SK-N-SH treated with all-trans-retinoic acid at 6 μM for 48 hours (cell line): Measurements from ENCODE around the gene LRP5.

ENCODE experiments used
- ATAC-seq: fragments of 200-7000 bp; cut with Tn5 transposase; 3 replicates; pipeline ENCODE4 v1.9.1; 2020; ENCODE audit warnings: mild to moderate bottlenecking, moderate library complexity
- ARNTL ChIP-seq: fragments of 450-650 bp; formaldehyde crosslinking; IDR thresholded peaks from 2 replicates; pipeline ENCODE4 v1.5.0; 2020; ENCODE audit warnings: low read depth, mild to moderate bottlenecking, moderate library complexity, borderline replicate concordance
- BACH2 ChIP-seq: fragments of 250-450 bp; sonication (Bioruptor Pico); IDR thresholded peaks from 2 replicates; pipeline ENCODE4 v1.9.0; 2021; ENCODE audit warnings: mild to moderate bottlenecking, borderline replicate concordance
- CREB5 ChIP-seq: fragments of 250-450 bp; sonication (Bioruptor Pico); IDR thresholded peaks from 2 replicates; pipeline ENCODE4 v1.5.1; 2020; ENCODE audit warnings: low read depth, mild to moderate bottlenecking, moderate library complexity
- CSDC2 ChIP-seq: fragments of 250-450 bp; sonication (Bioruptor Pico); IDR thresholded peaks from 2 replicates; pipeline ENCODE4 v1.5.0; 2020; ENCODE audit warnings: mild to moderate bottlenecking, moderate library complexity
- ESRRG ChIP-seq: fragments of 250-450 bp; sonication (Bioruptor Pico); IDR thresholded peaks from 2 replicates; pipeline ENCODE4 v1.6.1; 2021; ENCODE audit warnings: mild to moderate bottlenecking
- GLIS3 ChIP-seq: fragments of 250-450 bp; sonication (Bioruptor Pico); IDR thresholded peaks from 2 replicates; pipeline ENCODE4 v1.5.0; 2020; ENCODE audit warnings: mild to moderate bottlenecking, moderate library complexity
- OSR1 ChIP-seq: fragments of 250-450 bp; sonication (Bioruptor Pico); IDR thresholded peaks from 2 replicates; pipeline ENCODE4 v1.8.0; 2022; ENCODE audit warnings: moderate library complexity, mild to moderate bottlenecking, inconsistent platforms
- PATZ1 ChIP-seq: fragments of 250-450 bp; sonication (Bioruptor Pico); IDR thresholded peaks from 2 replicates; pipeline ENCODE4 v1.8.0; 2020; ENCODE audit warnings: mild to moderate bottlenecking, moderate library complexity, borderline replicate concordance
- POU6F1 ChIP-seq: fragments of 250-450 bp; sonication (Bioruptor Pico); IDR thresholded peaks from 2 replicates; pipeline ENCODE4 v1.8.0; 2021; ENCODE audit warnings: low read depth, mild to moderate bottlenecking, moderate library complexity, borderline replicate concordance
- PPARA ChIP-seq: fragments of 250-450 bp; sonication (Bioruptor Pico); IDR thresholded peaks from 2 replicates; pipeline ENCODE4 v1.5.0; 2020; ENCODE audit warnings: mild to moderate bottlenecking, borderline replicate concordance
- RARB ChIP-seq: fragments of 250-450 bp; sonication (Bioruptor Pico); IDR thresholded peaks from 2 replicates; pipeline ENCODE4 v1.8.0; 2021; ENCODE audit warnings: mild to moderate bottlenecking, moderate library complexity
- SNAI2 ChIP-seq: fragments of 250-450 bp; sonication (Bioruptor Pico); IDR thresholded peaks from 2 replicates; pipeline ENCODE4 v1.5.0; 2020; ENCODE audit warnings: mild to moderate bottlenecking, moderate library complexity
- TCF4 ChIP-seq: fragments of 250-450 bp; sonication (Bioruptor Pico); IDR thresholded peaks from 2 replicates; pipeline ENCODE4 v1.8.0; 2021; ENCODE audit warnings: mild to moderate bottlenecking, moderate library complexity, borderline replicate concordance
- TOX ChIP-seq: fragments of 250-450 bp; sonication (Bioruptor Pico); IDR thresholded peaks from 2 replicates; pipeline ENCODE4 v1.8.0; 2021; ENCODE audit warnings: mild to moderate bottlenecking, moderate library complexity, borderline replicate concordance
- TSHZ2 ChIP-seq: fragments of 250-450 bp; sonication (Bioruptor Pico); IDR thresholded peaks from 2 replicates; pipeline ENCODE4 v1.5.0; 2020; ENCODE audit warnings: mild to moderate bottlenecking, moderate library complexity
- ZC3H10 ChIP-seq: fragments of 250-450 bp; sonication (Bioruptor Pico); IDR thresholded peaks from 2 replicates; pipeline ENCODE4 v1.5.1; 2021; ENCODE audit warnings: mild to moderate bottlenecking, moderate library complexity
- ZFP3 ChIP-seq: fragments of 250-450 bp; sonication (Bioruptor Pico); IDR thresholded peaks from 2 replicates; pipeline ENCODE4 v1.5.0; 2020; ENCODE audit warnings: mild to moderate bottlenecking, moderate library complexity
- ZNF565 ChIP-seq: fragments of 450-650 bp; formaldehyde crosslinking; conservative IDR thresholded peaks from 2 replicates; pipeline ENCODE4 v1.5.0; 2020; ENCODE audit warnings: low read depth, mild to moderate bottlenecking, moderate library complexity
- ZNF70 ChIP-seq: fragments of 450-650 bp; formaldehyde crosslinking; IDR thresholded peaks from 2 replicates; pipeline ENCODE4 v1.5.0; 2020; ENCODE audit warnings: mild to moderate bottlenecking, moderate library complexity
- ZNF8 ChIP-seq: fragments of 450-650 bp; formaldehyde crosslinking; IDR thresholded peaks from 2 replicates; pipeline ENCODE4 v1.5.0; 2020; ENCODE audit warnings: mild to moderate bottlenecking, moderate library complexity

Gene LRP5

GRCh38 chr11:68469642-68470041 is 157.3 kb downstream of the LRP5 start (continued):
- TF ChIP-seq OSR1 (CRISPR knock-in tag) (no peak), RARB (no peak), ZFP3 (CRISPR knock-in tag) (no peak), ESRRG (no peak)

GRCh38 chr11:68470304-68470811 is 158.0 kb downstream of the LRP5 start:
- no peak; the same call in 2 of the 3 replicates for ATAC-seq
- TF ChIP-seq POU6F1 (CRISPR knock-in tag), result no peak
- TF ChIP-seq ZC3H10, result no peak
- no peak for TF ChIP-seq PATZ1 (CRISPR knock-in tag)
- no peak for TF ChIP-seq ZNF565
- no peak for TF ChIP-seq TOX (CRISPR knock-in tag)
- no peak for TF ChIP-seq CSDC2 (CRISPR knock-in tag)
- no peak for TF ChIP-seq ARNTL
- TF ChIP-seq TSHZ2 (CRISPR knock-in tag), result no peak
- TF ChIP-seq RARB, result no peak
- TF ChIP-seq ESRRG, result no peak
- TF ChIP-seq ZNF70, result no peak

GRCh38 chr11:68471360-68472340 is 159.3 kb downstream of the LRP5 start:
- no peak for ATAC-seq
- no peak for TF ChIP-seq ESRRG
- no peak for TF ChIP-seq TOX (CRISPR knock-in tag)
- TF ChIP-seq BACH2, result no peak
- TF ChIP-seq CREB5, result no peak
- no peak for TF ChIP-seq TCF4 (CRISPR knock-in tag)
- TF ChIP-seq PPARA (CRISPR knock-in tag), result no peak
- no peak for TF ChIP-seq OSR1 (CRISPR knock-in tag)
- TF ChIP-seq SNAI2, result no peak
- TF ChIP-seq GLIS3 (CRISPR knock-in tag), result no peak

- no peak for ATAC-seq
- TF ChIP-seq ZFP3 (CRISPR knock-in tag) (no peak), ZNF8 (CRISPR knock-in tag) (peak; percentile 94)
Measured at GRCh38 chr11:68472778-68473177, 160.4 kb downstream of the LRP5 start.
